Hindlimb muscle (tissue), 1 donor: ENCODE measurements around the gene MRPL41. TPM values are rescaled to one million over a fixed set of nuclear protein-coding genes. Genes with fewer than 3 reads are reported as not detected.
"Not testable (repeated sequence)": the region's sequence is repeated elsewhere in the genome, so short reads cannot be mapped to it uniquely, and the experiment has no call there.

Experiments
- DNase-seq: peaks from one replicate; pipeline ENCODE4 v3.0.0-alpha.2; 2013
- polyA plus RNA-seq: library from polyadenylated mRNA; unstranded; fragments of 120-200 nt; gene quantifications from one replicate; pipeline ENCODE4 v1.2.1, GENCODE V29; 2013; ENCODE audit not compliant: insufficient read length

MRPL41 gene
- 34.2 TPM for polyA plus RNA-seq

GRCh38 chr9:137551264-137552021 lies at the start of gene MRPL41:
TSS of gene MRPL41 (plus strand) at chr9:137551879. CDS start at chr9:137552082, 203 bp downstream.
- DNase-seq: peak; percentile 90

- no peak for DNase-seq
These were observed 49.4 kb upstream of the MRPL41 start for GRCh38 chr9:137502008-137502911.

DNA sequence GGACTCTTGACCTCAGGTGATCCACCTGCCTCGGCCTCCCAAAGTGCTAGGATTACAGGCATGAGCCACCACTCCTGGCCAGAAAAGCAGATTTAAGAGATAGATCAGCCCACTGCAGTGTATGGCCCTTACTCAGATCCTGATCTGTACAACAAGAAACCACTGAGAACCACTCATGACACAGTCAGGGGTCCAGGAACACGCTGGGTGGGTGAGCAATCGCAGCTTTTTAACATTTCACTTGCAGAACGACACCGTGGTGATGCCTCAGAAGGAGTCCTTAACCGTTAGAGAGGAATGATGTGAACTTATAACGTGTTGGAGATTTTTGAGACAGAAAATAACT lies 47.3 kb upstream of the MRPL41 start:
- no peak for DNase-seq

DNA sequence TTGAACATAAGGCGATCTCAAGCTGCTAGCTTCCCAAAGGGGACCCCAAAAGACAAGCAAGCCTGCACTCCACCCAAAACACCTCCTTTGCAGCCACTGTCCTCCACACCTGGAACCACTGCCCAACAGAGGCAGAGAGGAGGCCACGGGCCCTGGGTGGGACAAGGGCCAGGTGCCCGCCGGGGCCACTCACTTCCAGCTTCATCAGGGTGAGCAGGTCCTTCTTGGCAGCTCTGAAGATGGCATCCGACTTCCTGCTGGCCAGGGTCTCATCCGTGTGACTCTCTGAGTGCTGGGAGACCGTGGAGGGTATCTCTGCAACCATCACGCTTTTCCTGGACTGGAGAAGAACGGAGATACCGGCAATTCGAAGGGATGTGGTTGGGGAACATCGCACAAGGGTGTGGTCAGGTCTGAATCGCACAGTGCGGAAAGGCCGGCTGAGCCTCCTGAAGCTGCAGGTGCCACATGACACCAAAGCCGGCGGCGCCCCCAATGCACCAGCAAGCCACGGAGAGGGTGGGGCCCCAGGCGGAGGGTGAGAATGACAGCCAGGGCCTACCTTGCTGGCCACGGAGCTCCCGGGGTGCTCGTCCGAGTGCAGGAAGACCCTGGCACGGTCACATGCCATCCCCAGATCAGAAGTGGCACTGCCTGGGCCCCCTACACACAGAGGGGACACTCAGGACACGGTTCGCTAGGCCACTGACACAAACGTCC lies 46.1 kb upstream of the MRPL41 start:
- no peak for DNase-seq

- DNase-seq: no peak
These were observed 45.4 kb upstream of the MRPL41 start for GRCh38 chr9:137506274-137506673.

DNA sequence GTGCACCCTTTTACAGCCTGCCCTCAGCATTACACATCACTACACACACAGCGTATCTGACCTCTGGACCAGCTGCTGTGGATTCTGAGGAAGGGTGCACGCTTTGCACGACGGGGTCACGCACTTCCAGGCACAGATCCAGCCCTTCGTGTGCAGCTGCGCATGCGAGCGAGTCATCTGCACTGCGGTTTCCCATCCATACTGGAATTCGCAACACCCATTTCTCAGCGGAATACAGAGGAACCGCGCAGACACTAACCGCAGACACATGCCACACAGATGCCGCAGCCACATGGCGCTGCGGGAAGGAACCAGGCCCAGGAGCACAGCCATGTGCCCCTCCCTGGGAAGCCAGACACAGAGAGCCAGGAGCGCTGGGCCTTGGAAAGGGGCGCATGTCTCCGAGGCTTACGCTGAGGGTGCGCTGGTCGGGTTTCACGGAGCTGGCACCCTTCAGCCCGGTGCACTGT lies 44.9 kb upstream of the MRPL41 start:
- no peak for DNase-seq

DNA sequence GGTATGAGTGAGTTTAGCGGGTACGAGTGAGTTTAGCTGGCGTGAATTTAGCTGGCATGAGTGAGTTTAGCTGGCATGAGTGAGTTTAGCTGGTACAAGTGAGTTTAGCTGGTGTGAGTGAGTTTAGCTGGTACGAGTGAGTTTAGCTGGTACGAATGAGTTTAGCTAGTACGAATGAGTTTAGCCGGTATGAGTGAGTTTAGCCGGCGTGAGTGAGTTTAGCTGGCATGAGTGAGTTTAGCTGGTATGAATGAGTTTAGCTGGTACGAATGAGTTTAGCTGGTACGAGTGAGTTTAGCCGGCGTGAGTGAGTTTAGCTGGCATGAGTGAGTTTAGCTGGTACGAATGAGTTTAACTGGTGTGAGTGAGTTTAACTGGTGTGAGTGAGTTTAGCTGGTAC lies 42.5 kb upstream of the MRPL41 start:
- no peak for DNase-seq

- DNase-seq: not testable (repeated sequence)
These were observed 40.6 kb upstream of the MRPL41 start for GRCh38 chr9:137511126-137511525.

DNA sequence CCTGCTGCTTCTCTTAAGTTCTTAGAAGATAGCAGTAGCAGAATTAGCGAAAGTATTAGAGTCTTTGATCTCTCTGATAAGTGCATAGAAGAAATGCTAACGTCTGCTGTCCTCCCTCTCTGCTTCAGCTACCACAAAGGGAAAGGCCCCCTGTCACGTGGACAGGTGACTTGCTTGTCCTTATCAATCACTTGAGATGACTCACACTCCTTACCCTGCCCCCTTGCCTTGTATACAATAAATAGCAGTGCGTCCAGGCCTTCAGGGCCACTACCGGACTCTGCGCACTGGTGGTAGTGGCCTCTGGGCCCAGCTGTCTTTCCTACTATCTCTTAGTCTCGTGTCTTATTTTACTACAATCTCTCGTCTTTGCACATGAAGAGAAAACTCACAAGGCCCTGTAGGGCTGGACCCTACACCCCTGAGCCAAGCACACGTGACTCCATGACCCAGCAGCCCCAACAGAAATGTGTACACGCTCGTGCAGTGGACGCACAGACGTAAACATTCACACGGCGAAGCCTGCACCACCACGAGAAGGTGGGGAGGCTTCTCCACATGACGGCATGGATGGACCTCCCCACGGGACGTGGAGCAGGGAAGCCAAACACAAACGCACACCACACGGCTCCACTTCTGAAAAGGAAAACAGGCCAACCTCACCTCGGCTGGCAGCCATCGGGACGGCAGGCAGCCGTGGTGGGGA lies 39.8 kb upstream of the MRPL41 start:
- no peak for DNase-seq

DNA sequence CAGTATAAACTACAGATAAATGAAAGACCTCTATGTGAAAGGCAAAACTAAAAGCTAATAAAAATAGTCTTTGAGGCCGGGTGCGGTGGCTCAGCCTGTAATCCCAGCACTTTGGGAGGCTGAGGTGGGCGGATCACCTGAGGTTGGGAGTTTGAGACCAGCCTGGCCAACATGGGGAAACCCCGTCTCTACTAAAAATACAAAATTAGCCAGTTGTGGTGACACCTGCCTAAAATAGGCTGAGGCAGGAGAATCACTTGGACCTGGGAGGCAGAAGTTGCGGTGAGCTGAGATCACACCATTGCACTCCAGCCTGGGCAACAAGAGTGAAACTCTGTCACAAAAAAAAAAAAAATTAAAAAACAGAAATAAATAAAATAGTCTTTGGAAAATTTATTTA lies 38.5 kb upstream of the MRPL41 start:
- not testable (repeated sequence) for DNase-seq

DNA sequence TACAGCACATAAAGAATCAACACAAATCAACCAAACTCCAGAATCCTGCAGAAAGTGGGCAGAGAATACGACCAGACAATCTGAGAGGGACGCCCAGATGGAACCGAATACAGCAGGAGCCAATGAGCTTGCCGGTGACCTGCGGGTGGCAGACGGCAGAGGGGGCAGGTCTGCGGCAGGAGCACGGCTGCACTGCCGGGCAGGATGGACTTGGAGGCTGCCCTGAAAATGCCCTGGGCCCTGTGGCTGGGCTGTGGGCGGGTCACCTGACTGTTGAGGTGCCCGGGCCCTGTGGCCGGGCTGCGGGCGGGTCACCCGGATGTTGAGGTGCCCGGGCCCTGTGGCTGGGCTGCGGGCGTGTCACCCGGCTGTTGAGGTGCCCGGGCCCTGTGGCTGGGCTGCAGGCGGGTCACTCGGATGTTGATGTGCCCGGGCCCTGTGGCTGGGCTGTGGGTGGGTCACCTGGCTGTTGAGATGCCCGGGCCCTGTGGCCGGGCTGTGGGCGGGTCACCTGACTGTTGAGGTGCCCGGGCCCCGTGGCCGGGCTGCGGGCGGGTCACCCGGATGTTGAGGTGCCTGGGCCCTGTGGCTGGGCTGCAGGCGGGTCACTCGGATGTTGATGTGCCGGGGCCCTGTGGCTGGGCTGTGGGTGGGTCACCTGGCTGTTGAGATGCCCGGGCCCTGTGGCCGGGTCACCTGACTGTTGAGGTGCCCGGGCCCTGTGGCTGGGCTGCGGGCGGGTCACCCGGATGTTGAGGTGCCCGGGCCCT lies 37.7 kb upstream of the MRPL41 start:
- DNase-seq: not testable (repeated sequence)

GRCh38 chr9:137514691-137515337 lies 36.9 kb upstream of the MRPL41 start:
- DNase-seq: no peak

GRCh38 chr9:137515338-137515724 lies 36.3 kb upstream of the MRPL41 start:
- DNase-seq: no peak

- DNase-seq: no peak
These were observed 35.3 kb upstream of the MRPL41 start for GRCh38 chr9:137516144-137516917.

GRCh38 chr9:137518661-137519459 lies 32.8 kb upstream of the MRPL41 start:
- not testable (repeated sequence) for DNase-seq

DNA sequence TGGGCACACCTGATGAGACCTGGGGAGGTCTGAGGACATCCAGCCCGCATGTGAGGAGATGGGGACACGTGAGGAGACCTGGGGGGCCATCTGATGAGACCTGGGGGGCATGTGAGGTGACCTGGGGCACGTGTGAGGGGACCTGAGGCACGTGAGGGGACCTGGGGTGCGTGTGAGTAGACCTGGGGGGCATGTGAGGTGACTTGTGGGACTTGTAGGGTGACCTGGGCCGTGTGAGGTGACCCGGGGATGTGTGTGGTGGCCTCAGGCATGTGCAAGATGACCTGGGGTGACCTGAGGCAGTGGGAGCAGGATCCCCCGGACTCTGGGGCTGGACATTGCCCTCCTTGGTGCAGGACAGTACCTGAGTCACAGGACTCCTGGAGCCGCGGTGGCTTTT lies 32.1 kb upstream of the MRPL41 start:
- no peak for DNase-seq

- DNase-seq: no peak
These were observed 30.9 kb upstream of the MRPL41 start for GRCh38 chr9:137520614-137521404.

DNA sequence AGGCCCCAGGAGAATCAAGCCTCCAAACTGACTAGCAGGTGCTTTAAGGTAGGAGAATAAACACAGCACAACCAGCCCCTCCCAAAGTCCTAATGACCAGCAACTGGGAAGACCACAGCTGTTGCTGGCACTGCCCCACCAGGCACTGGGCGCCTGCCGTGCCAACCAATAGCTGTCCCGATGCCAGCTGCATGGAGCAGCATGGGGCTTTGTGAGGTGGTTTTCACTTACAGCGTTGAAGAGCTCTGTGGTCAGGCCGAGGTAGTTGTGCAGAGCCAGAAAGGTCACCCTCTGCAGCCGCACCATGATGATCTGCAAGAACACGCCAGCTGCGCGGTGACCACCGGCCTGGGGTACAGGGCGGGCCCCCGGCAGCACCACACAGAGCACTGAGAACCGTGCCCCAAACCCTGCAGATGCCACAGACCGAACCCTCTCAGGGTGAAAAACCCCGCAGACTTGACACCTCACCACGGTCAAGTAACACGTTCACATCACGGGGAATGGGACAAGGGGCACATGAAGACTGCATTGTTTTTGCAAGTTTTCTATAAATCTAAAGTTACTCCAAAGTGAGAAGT lies 30.2 kb upstream of the MRPL41 start:
- DNase-seq: no peak
